Stimulated activated CD4-positive, alpha-beta T cell treated with anti-CD3 and anti-CD28 coated beads, Interleukin-15, amount 100 ng/mL, for 24 hours (primary cell): Measurements from ENCODE around the gene MIOX.
"Not testable (repeated sequence)": the region's sequence is repeated elsewhere in the genome, so short reads cannot be mapped to it uniquely, and the experiment has no call there.

Source experiments
- DNase-seq: peaks from one replicate; pipeline ENCODE4 v3.0.0-alpha.2; 2020

The MIOX gene

GRCh38 chr22:50531962-50532674 is 45.5 kb downstream of the MIOX start:
- DNase-seq = peak; percentile 51

DNA sequence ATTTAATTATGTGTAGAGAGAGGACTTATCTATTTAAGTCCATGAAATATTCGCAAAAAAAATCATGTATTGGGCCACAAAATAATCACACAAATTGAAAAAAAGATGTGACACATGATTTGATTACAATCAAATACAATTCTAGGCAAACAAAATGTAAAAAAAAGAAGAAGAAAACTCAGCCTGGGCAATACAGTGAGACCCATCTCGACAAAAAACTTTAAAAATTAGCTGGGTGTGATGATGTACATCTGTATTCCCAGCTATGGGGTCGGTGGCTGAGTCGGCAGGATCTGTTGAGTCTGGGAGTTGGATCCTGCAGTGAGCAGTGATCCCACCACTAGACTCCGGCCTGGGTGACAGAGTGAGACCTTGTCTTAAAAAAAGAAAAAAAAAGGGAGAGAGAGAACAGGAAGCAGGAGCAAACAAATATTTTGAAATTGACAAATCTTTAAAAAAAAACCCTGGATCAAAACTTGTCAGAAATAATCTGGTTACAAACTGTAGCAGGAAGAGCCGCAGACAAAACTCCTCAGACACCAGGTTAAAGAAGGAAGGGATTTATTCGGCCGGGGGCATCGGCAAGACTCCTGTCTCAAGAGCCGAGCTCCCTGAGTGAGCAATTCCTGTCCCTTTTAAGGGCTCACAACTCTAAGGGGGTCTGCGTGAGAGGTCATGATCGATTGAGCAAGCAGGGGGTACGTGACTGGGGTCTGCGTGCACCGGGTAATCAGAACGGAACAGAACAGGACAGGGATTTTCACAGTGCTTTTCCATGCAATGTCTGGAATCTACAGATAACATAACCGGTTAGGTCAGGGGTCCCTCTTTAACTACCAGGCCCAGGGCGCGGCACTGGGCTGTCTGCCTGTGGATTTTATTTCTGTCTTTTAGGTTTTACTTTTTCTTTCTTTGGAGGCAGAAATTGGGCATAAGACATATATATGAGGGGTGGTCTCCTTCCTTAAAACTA is 46.5 kb downstream of the MIOX start:
- DNase-seq = no peak

DNA sequence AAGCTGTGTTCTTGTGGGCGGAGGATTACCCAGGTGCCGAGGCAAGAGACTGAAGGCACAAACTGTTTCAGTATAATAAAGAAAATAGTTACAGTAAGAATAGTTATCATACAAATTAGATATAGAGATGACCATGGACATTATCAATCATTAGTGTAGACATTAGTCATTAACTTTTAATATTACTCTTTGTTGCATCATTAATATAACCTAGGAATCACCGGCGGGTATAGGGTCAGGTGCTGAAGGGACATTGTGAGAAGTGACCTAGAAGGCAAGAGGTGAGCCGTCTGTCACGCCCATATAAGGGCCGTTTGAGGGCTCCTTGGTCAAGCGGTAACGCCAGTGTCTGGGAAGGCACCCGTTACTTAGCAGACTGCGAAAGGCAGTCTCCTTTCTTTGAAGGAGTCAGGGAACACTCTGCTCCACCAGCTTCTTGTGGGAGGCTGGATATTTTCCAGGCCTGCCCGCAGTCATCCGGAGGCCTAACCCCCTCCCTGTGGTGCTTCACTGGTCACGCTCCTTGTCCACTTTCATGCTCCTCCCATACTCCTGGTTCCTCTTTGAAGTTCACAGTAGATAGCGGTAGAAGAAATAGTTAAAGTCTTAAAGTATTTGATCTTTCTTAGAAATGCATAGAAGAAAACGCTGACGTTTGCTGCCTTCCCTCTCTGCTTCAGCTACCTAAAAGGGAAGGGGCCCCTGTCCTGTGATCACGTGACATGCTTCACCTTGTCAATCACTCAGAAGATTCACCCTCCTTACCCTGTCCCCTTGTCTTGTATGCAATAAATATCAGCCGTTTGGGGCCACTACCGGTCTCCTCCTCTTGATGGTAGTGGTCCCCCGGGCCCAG is 47.4 kb downstream of the MIOX start:
- not testable (repeated sequence) for DNase-seq

GRCh38 chr22:50535113-50535512 is 48.5 kb downstream of the MIOX start:
- DNase-seq = no peak

GRCh38 chr22:50536226-50536625 is 49.6 kb downstream of the MIOX start:
- DNase-seq = no peak

GRCh38 chr22:50537765-50538164 is 51.1 kb downstream of the MIOX start:
- no peak for DNase-seq
